Mesothelial cell of epicardium (in vitro differentiated cells): Measurements from ENCODE around the gene SERPINB10. TPM values are rescaled to one million over a fixed set of nuclear protein-coding genes. Genes with fewer than 3 reads are reported as not detected.

ENCODE experiments used
- DNase-seq, 2 experiments: peaks; one replicate each; pipeline ENCODE4 v3.0.0; 2021; ENCODE audit warnings: low spot score in 2 of 2; ENCODE audit not compliant: unreplicated experiment in 2 of 2
- H3K27ac Mint-ChIP-seq: 2 replicates; pipeline ENCODE4 v1.8.0; 2021; ENCODE audit warnings: mixed read lengths
- H3K27me3 Mint-ChIP-seq: 2 replicates; pipeline ENCODE4 v1.8.0; 2021; ENCODE audit warnings: low read depth, mixed read lengths
- H3K36me3 Mint-ChIP-seq: 2 replicates; pipeline ENCODE4 v1.8.0; 2021; ENCODE audit warnings: mixed read lengths
- H3K4me1 Mint-ChIP-seq: 2 replicates; pipeline ENCODE4 v1.8.0; 2021; ENCODE audit warnings: mixed read lengths
- H3K4me3 Mint-ChIP-seq: 2 replicates; pipeline ENCODE4 v1.8.0; 2021; ENCODE audit warnings: mild to moderate bottlenecking, moderate library complexity, mixed read lengths
- H3K9me3 Mint-ChIP-seq: 2 replicates; pipeline ENCODE4 v1.8.0; 2021; ENCODE audit warnings: mixed read lengths
- CTCF ChIP-seq: fragments of 200-600 bp; sonication (generic); IDR thresholded peaks from one replicate; pipeline ENCODE4 v1.5.0; 2021; ENCODE audit warnings: antibody characterized with exemption; ENCODE audit not compliant: unreplicated experiment
- total RNA-seq: library from RNA; stranded (reverse); gene quantifications from 3 replicates; pipeline ENCODE4 v1.2.1, GENCODE V29; 2021

The SERPINB10 gene
- total RNA-seq, 1 donor from 2014 or later, result not detected

GRCh38 chr18:63903851-63904570, 3.7 kb upstream of the SERPINB10 start:
- Mint-ChIP-seq H3K9me3 (peaks cover 9% of the 10 kb centered on the region), H3K27ac (no peak overlapping the region), H3K36me3 (no peaks in the 10 kb centered on the region), H3K27me3 (peaks cover 15% of the 10 kb centered on the region), H3K4me1 (no peaks in the 10 kb centered on the region), H3K4me3 (no peak overlapping the region)
- DNase-seq, result no peak
- TF ChIP-seq CTCF, result no peak

- H3K27me3 Mint-ChIP-seq, result peaks cover 16% of the 10 kb centered on the region
- no peak for TF ChIP-seq CTCF
Observed at GRCh38 chr18:63904694-63905093, 3.1 kb upstream of the SERPINB10 start.

GRCh38 chr18:63905361-63905760, 2.4 kb upstream of the SERPINB10 start:
- Mint-ChIP-seq H3K9me3 (peaks cover 9% of the 10 kb centered on the region), H3K27me3 (peaks cover 18% of the 10 kb centered on the region), H3K4me1 (no peaks in the 10 kb centered on the region), H3K36me3 (no peaks in the 10 kb centered on the region), H3K27ac (no peak overlapping the region), H3K4me3 (no peak overlapping the region)
- TF ChIP-seq CTCF, result no peak
- no peak for DNase-seq

More at GRCh38 chr18:63904694-63905093, 3.1 kb upstream of the SERPINB10 start:
- Mint-ChIP-seq H3K36me3 (no peaks in the 10 kb centered on the region), H3K4me3 (no peak overlapping the region), H3K27ac (no peak overlapping the region), H3K9me3 (peaks cover 9% of the 10 kb centered on the region), H3K4me1 (no peaks in the 10 kb centered on the region)
- DNase-seq, result no peak

GRCh38 chr18:63906056-63906455, 1.7 kb upstream of the SERPINB10 start:
- H3K4me1 Mint-ChIP-seq, result no peaks in the 10 kb centered on the region
- peaks cover 7% of the 10 kb centered on the region for H3K9me3 Mint-ChIP-seq
- DNase-seq, result no peak
- H3K27ac Mint-ChIP-seq, result no peak overlapping the region
- peaks cover 23% of the 10 kb centered on the region for H3K27me3 Mint-ChIP-seq
- no peak for TF ChIP-seq CTCF
- H3K4me3 Mint-ChIP-seq, result no peak overlapping the region
- H3K36me3 Mint-ChIP-seq, result no peaks in the 10 kb centered on the region

- Mint-ChIP-seq H3K9me3 (peaks cover 6% of the 10 kb centered on the region), H3K27ac (no peak overlapping the region), H3K36me3 (no peaks in the 10 kb centered on the region), H3K4me3 (no peak overlapping the region), H3K27me3 (peaks cover 41% of the 10 kb centered on the region), H3K4me1 (no peaks in the 10 kb centered on the region)
- TF ChIP-seq CTCF, result no peak
- no peak for DNase-seq
Observed at GRCh38 chr18:63908858-63909257, 1.1 kb downstream of the SERPINB10 start.
